HCT116 (cell line): ENCODE data around the gene MAFG. TPM values are rescaled to one million over a fixed set of nuclear protein-coding genes. Genes with fewer than 3 reads are reported as not detected.

ENCODE experiments used
- ATAC-seq: fragments of 200-7000 bp; cut with Tn5 transposase; 2 replicates; pipeline ENCODE4 v1.9.1; 2020; ENCODE audit warnings: mild to moderate bottlenecking, moderate library complexity
- BruUV-seq: library from RNA; stranded (reverse); fragments of 400-500 nt; replicated peaks from 2 replicates; lab custom pipeline; 2021; lab: Mats Ljungman, UMichigan
- CTCF ChIA-PET: fragments of 300-600 bp; sonication (Branson Sonifier 250); formaldehyde crosslinking; loops from one replicate; lab custom pipeline; 2021; ENCODE audit warnings: antibody characterized with exemption; lab: Charles Lee
- POLR2A ChIA-PET: fragments of 300-600, 350-600 bp; sonication (Branson Sonifier 250); formaldehyde crosslinking; loops from one replicate; lab custom pipeline; 2021; ENCODE audit warnings: antibody characterized with exemption; lab: Charles Lee
- RAD21 ChIA-PET, 2 experiments: fragments of 300-600 bp; sonication (Branson Sonifier 250); formaldehyde crosslinking; loops; one replicate each; lab custom pipeline; 2023; ENCODE audit warnings: low total read pairs in 2 of 2; ENCODE audit not compliant: uncharacterized antibody in 2 of 2, unreplicated experiment in 2 of 2, low non-redundant PET in 1 of 2; lab: Charles Lee
- DNase-seq: peaks from one replicate; pipeline ENCODE4 v3.0.0-alpha.2; 2010; ENCODE audit warnings: low read depth, low spot score
- H2AFZ ChIP-seq: fragments of 200-600 bp; shearing (Covaris generic), sonication (generic); 2 replicates; pipeline ENCODE4 v1.6.1; 2017; ENCODE audit warnings: low read depth, mixed run types, mixed read lengths, antibody characterized with exemption, low read length; ENCODE audit not compliant: poor library complexity, severe bottlenecking
- H3K27ac ChIP-seq: 2 replicates; pipeline ENCODE4 v1.5.1; 2012; ENCODE audit warnings: low read depth, low read length
- H3K27me3 ChIP-seq: fragments of 200-600 bp; sonication (generic); 2 replicates; pipeline ENCODE4 v1.6.1; 2016; ENCODE audit warnings: mixed run types, low read length, mixed read lengths; ENCODE audit not compliant: insufficient read depth
- H3K36me3 ChIP-seq, 2 experiments: fragments of 200-500 bp in 1 of 2; fragments of 200-600 bp in 1 of 2; sonication (Bioruptor generic) in 1 of 2; sonication (generic) in 1 of 2; 2 replicates each; pipeline versions ENCODE4 v1.5.1 to v1.6.1; 2014 to 2016; ENCODE audit warnings: low read length in 2 of 2, inconsistent platforms in 1 of 2, mixed read lengths in 1 of 2, mixed run types in 1 of 2; ENCODE audit not compliant: insufficient read depth in 2 of 2, control insufficient read depth in 1 of 2
- H3K4me1 ChIP-seq, 2 experiments: fragments of 200-600 bp in 1 of 2; sonication (generic) in 1 of 2; 2 replicates each; pipeline versions ENCODE4 v1.5.1 to v1.6.1; 2012 to 2017; ENCODE audit warnings: low read length in 2 of 2, inconsistent platforms in 1 of 2, mild to moderate bottlenecking in 1 of 2, mixed read lengths in 1 of 2, mixed run types in 1 of 2, moderate library complexity in 1 of 2; ENCODE audit not compliant: insufficient read depth in 2 of 2, control insufficient read depth in 1 of 2
- H3K4me2 ChIP-seq: fragments of 200-600 bp; sonication (generic); 2 replicates; pipeline ENCODE4 v1.6.1; 2017; ENCODE audit warnings: mixed run types, low read length, mixed read lengths
- H3K4me3 ChIP-seq, 2 experiments: fragments of 200-600 bp in 1 of 2; sonication (generic) in 1 of 2; replicated peaks in 1 of 2; 2 replicates each; pipeline ENCODE4 v1.5.1; 2011 to 2016; ENCODE audit warnings: low read length in 2 of 2, control low read depth in 1 of 2, low read depth in 1 of 2, mild to moderate bottlenecking in 1 of 2, mixed read lengths in 1 of 2, mixed run types in 1 of 2
- H3K79me2 ChIP-seq: fragments of 200-600 bp; sonication (generic); 2 replicates; pipeline ENCODE4 v1.6.1; 2017; ENCODE audit warnings: mild to moderate bottlenecking, mixed run types, low read length, moderate library complexity, mixed read lengths; ENCODE audit not compliant: insufficient read depth
- H3K9ac ChIP-seq: fragments of 200-600 bp; sonication (generic); 2 replicates; pipeline ENCODE4 v1.6.1; 2016; ENCODE audit warnings: low read length, mixed read lengths
- H3K9me2 ChIP-seq: fragments of 200-600 bp; sonication (generic), shearing (Covaris generic); 2 replicates; pipeline ENCODE4 v1.6.1; 2017; ENCODE audit warnings: mixed run types, mild to moderate bottlenecking, moderate library complexity; ENCODE audit not compliant: insufficient read depth
- H3K9me3 ChIP-seq, 2 experiments: fragments of 200-500 bp in 1 of 2; fragments of 200-600 bp in 1 of 2; sonication (Bioruptor generic) in 1 of 2; sonication (generic) in 1 of 2; 2 replicates each; pipeline ENCODE4 v1.6.1; 2014 to 2017; ENCODE audit warnings: low read length in 2 of 2, mixed read lengths in 2 of 2, inconsistent platforms in 1 of 2, low read depth in 1 of 2, mild to moderate bottlenecking in 1 of 2, mixed run types in 1 of 2, moderate library complexity in 1 of 2; ENCODE audit not compliant: control insufficient read depth in 1 of 2, insufficient read depth in 1 of 2
- H4K20me1 ChIP-seq: fragments of 200-600 bp; sonication (generic), shearing (Covaris generic); 2 replicates; pipeline ENCODE4 v1.6.1; 2017; ENCODE audit warnings: mixed run types, mild to moderate bottlenecking, moderate library complexity; ENCODE audit not compliant: insufficient read depth
- ATF3 ChIP-seq: IDR thresholded peaks from 2 replicates; pipeline ENCODE4 v1.6.1; 2012
- CBX3 ChIP-seq: IDR thresholded peaks from 2 replicates; pipeline ENCODE4 v1.6.1; 2012; ENCODE audit warnings: low read depth
- CTCF ChIP-seq, 3 experiments: fragments of 200-600 bp in 1 of 3; sonication (generic) in 1 of 3; IDR thresholded peaks in 2 of 3; conservative IDR thresholded peaks in 1 of 3; 2 replicates each; pipeline ENCODE4 v1.5.1; 2012 to 2017; ENCODE audit warnings: low read depth in 2 of 3, low read length in 2 of 3, antibody characterized with exemption in 1 of 3, borderline replicate concordance in 1 of 3, control low read depth in 1 of 3, mild to moderate bottlenecking in 1 of 3, mixed read lengths in 1 of 3, mixed run types in 1 of 3, moderate library complexity in 1 of 3; ENCODE audit not compliant: insufficient read depth in 1 of 3
- EGR1 ChIP-seq: IDR thresholded peaks from 2 replicates; pipeline ENCODE4 v1.6.1; 2012; ENCODE audit warnings: low read depth
- ELF1 ChIP-seq: IDR thresholded peaks from 2 replicates; pipeline ENCODE4 v1.6.1; 2012; ENCODE audit warnings: low read depth, borderline replicate concordance
- EZH2 ChIP-seq: fragments of 200-600 bp; sonication (generic); IDR thresholded peaks from 2 replicates; pipeline ENCODE4 v1.6.1; 2017; ENCODE audit warnings: antibody characterized with exemption, mixed run types
- FOSL1 ChIP-seq: IDR thresholded peaks from 2 replicates; pipeline ENCODE4 v1.6.1; 2012; ENCODE audit warnings: low read depth
- MAX ChIP-seq: IDR thresholded peaks from 2 replicates; pipeline ENCODE4 v1.6.1; 2012
- POLR2A ChIP-seq: IDR thresholded peaks from 2 replicates; pipeline ENCODE4 v1.7.0; 2011; ENCODE audit warnings: borderline replicate concordance; ENCODE audit not compliant: insufficient read depth, insufficient read length; ENCODE audit errors: extremely low read depth
- POLR2AphosphoS5 ChIP-seq: IDR thresholded peaks from 2 replicates; pipeline ENCODE4 v1.6.1; 2011; ENCODE audit warnings: mild to moderate bottlenecking, low read depth, low read length, moderate library complexity
- RAD21 ChIP-seq: IDR thresholded peaks from 2 replicates; pipeline ENCODE4 v1.6.1; 2012; ENCODE audit warnings: low read depth, mild to moderate bottlenecking
- REST ChIP-seq: IDR thresholded peaks from 2 replicates; pipeline ENCODE4 v1.6.1; 2012; ENCODE audit warnings: low read depth
- SIN3A ChIP-seq: IDR thresholded peaks from 2 replicates; pipeline ENCODE4 v1.6.1; 2012; ENCODE audit warnings: low read depth
- SP1 ChIP-seq: IDR thresholded peaks from 2 replicates; pipeline ENCODE4 v1.6.1; 2012; ENCODE audit warnings: low read depth
- SRF ChIP-seq: IDR thresholded peaks from 2 replicates; pipeline ENCODE4 v1.6.1; 2012; ENCODE audit warnings: low read depth
- YY1 ChIP-seq: IDR thresholded peaks from 2 replicates; pipeline ENCODE4 v1.6.1; 2011; ENCODE audit warnings: low read length, low read depth, moderate library complexity, mild to moderate bottlenecking; ENCODE audit not compliant: insufficient replicate concordance; ENCODE audit errors: extremely low read depth
- ZBTB33 ChIP-seq: IDR thresholded peaks from 2 replicates; pipeline ENCODE4 v1.6.1; 2011; ENCODE audit warnings: mild to moderate bottlenecking, low read length, moderate library complexity; ENCODE audit not compliant: insufficient replicate concordance; ENCODE audit errors: extremely low read depth
- ZFX ChIP-seq: fragments of 450-650 bp; IDR thresholded peaks from 2 replicates; pipeline ENCODE4 v1.6.1; 2017
- ZNF274 ChIP-seq: fragments of 200-500 bp; sonication (Bioruptor generic); IDR thresholded peaks from 2 replicates; pipeline ENCODE4 v1.6.1; 2014; ENCODE audit warnings: mild to moderate bottlenecking, low read depth, low read length, inconsistent platforms
- intact Hi-C: fragments of 100-400 bp; cut with micrococcal nuclease; formaldehyde crosslinking; loops from 2 replicates; pipeline ENCODE4 v1.10.0; 2022
- total RNA-seq: library from RNA; stranded (reverse); gene quantifications from one replicate; pipeline ENCODE4 v1.2.1, GENCODE V29; 2021; ENCODE audit not compliant: unreplicated experiment

The MAFG gene
- total RNA-seq, 1 experiment from 2014 or later, result 46.8 TPM

GRCh38 chr17:81916234-81917001 lies 11.1 kb downstream of the MAFG start:
- Histone ChIP-seq H3K4me1 (peaks cover 37 to 59% of the 10 kb centered on the region in 2 experiments), H3K36me3 (peaks cover 30 to 55% of the 10 kb centered on the region in 2 experiments; a peak in 3 of 4 replicates), H3K9me3 (no peaks in the 10 kb centered on the region), H3K27ac (peak overlapping the region; percentile 90), H3K9me2 (no peaks in the 10 kb centered on the region), H3K4me2 (peak overlapping the region; percentile 82), H3K4me3 (peak overlapping the region; percentile 66 to 67), H2AFZ (no peak overlapping the region), H3K79me2 (peaks cover 66% of the 10 kb centered on the region), H3K9ac (peak overlapping the region; percentile 88), H3K27me3 (no peaks in the 10 kb centered on the region), H4K20me1 (no peaks in the 10 kb centered on the region)
- CTCF ChIA-PET, result interaction anchor here (1.1 kb wide), 1 partner anchor 12 kb away, joined by 5 read pairs; the partner anchor contains the start of gene MAFG
- RAD21 ChIA-PET, result no interaction called here
- ATAC-seq, result peak; percentile 43
- POLR2A ChIA-PET, result interaction anchor here (0.8 to 1.4 kb wide), 4 partner anchors 10 to 47 kb away, joined by 3 to 7 read pairs (median 4); no protein-coding TSS in a partner anchor
- DNase-seq, result no peak
- BruUV-seq, result no TSS peak
- intact Hi-C loops, result no loop called here
- TF ChIP-seq EGR1, result peak; percentile 71
- peak; percentile 88 for TF ChIP-seq POLR2AphosphoS5
- no peak for TF ChIP-seq YY1
- TF ChIP-seq SP1, result no peak
- TF ChIP-seq FOSL1, result no peak
- TF ChIP-seq ELF1, result no peak
- TF ChIP-seq CBX3, result no peak
- no peak for TF ChIP-seq POLR2A
- TF ChIP-seq ZFX, result no peak
- TF ChIP-seq RAD21, result no peak
- TF ChIP-seq ZNF274, result no peak
- peak; percentile 73 for TF ChIP-seq MAX
- TF ChIP-seq REST, result no peak
- no peak for TF ChIP-seq CTCF (IDR thresholded peaks at IDR 0.05 in 2 of 3, conservative IDR thresholded peaks at IDR 0.05 in 1 of 3; ENCODE audit: borderline replicate concordance in 1 of 3, insufficient read depth in 1 of 3, low read depth in 2 of 3, low read length in 2 of 3)
- no peak for TF ChIP-seq EZH2
- no peak for TF ChIP-seq ATF3
- TF ChIP-seq SIN3A, result peak; percentile 64
- TF ChIP-seq ZBTB33, result no peak
- TF ChIP-seq SRF, result no peak
